Measurements from ENCODE around the gene SMYD4.
"Not testable (repeated sequence)": the region's sequence is repeated elsewhere in the genome, so short reads cannot be mapped to it uniquely, and the experiment has no call there.

SMYD4 gene

DNA sequence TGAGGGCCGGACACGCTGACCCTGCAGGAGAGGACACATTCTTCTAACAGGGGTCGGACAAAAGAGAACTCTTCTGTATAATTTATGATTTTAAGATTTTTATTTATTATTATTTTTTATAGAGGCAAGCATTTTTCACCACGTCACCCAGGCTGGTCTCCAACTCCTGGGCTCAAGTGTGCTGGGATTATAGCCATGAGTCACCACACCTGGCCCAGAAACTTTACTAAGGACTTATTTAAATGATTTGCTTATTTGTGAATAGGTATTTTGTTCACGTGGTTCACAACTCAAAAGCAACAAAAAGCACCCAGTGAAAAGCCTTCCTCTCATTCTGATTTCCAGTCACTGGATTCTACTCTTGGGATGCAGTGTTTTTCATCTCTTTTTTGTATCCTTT, 70.2 kb downstream of the SMYD4 start:
- in situ Hi-C loops (cut with HindIII; ENCODE audit: low sequenced_read_pairs): no loop called here

DNA sequence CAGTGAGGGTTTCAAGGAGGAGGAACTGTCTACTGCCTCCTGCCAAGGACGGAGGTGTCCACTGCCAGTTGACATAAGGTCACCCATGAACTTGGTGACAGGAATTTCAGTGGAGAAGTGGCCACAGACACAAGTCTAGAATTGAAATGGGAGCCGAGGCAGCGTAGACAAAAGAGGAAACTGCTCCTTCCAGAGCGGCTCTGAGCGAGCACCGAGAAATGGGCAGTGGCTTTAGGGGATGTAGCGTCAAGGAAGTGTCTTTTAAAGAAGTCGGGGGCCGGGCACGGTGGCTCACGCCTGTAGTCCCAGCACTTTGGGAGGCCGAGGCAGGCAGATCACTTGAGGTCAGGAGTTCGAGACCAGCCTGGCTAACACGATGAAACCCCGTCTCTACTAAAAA, 70.9 kb downstream of the SMYD4 start:
- in situ Hi-C loops (cut with HindIII; ENCODE audit: low sequenced_read_pairs): no loop called here

DNA sequence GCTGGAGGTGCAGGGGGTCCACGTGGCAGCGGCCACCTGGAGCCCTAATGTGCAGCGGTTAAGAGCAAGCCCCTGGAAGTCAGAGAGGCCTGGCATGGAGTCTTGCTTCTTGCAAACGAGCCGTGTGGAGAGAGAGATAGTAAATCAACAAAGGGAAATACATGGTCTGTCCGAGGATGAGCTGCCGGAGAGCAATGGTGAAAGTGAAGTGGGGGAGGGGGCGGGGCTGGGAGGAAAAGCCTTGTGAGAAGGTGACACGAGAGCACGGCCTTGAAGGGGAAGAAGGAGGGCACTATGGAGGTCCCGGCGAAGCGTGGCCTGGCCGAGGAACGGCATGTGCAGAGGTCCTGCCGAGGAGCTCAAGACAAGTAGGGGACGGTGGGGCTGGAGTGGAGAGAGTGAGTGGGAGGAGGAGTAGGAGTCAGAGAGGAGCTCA, 73.9 kb downstream of the SMYD4 start:
- in situ Hi-C loops (cut with HindIII; ENCODE audit: low sequenced_read_pairs): no loop called here

DNA sequence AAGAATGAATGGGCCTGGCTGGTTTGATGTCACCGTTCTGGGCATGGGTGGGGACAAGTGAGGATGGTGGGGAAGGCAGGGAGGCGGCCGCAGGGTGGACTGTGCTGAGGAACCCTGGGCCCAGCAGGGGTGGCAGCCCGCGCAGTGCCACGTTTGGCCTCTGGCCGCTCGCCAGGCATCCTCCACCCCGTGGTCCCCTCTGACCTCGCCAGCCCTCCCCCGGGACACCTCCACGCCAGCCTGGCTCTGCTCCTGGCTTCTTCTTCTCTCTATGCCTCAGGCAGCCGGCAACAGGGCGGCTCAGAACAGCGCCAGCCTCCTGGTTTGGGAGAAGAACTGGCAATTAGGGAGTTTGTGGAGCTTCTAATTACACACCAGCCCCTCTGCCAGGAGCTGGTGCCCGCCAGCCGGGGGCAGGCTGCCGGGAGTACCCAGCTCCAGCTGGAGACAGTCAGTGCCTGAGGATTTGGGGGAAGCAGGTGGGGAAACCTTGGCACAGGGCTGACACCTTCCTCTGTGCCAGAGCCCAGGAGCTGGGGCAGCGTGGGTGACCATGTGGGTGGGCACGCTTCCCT, 74.4 kb downstream of the SMYD4 start:
- in situ Hi-C loops (cut with HindIII; ENCODE audit: low sequenced_read_pairs): no loop called here

DNA sequence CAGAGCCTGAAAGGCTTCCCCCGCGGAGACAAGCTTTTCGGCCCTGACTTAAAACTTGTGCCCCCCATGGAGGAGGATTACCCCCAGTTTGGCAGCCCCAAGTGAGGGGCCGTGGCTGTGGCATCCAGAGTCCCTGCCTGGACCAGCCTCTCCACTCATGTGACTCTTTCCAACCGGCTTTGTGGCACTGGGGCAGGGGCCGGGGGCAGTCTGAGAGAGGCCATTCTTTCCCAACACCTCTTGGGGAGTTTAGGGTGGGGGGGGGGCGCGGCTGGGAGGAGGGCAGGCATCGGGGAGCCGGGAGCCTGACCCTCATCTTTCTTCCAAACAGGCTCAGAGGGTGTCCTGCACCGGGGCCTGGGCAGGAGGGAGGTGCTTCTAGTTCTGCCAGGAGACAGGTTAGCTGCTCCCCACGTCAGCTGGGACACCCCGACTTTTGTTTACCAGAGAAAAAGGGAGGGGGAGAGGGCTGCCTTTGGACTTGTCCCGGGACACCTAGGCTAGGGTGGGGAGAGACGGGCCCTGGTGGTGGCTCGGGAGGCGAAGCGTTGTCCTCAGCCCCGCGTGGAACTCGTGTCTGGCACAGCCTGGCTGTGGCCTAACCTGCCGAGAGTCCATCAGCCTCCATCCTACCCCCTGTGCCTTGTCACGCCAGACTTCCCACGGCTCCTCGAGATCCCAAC, 75.1 kb downstream of the SMYD4 start:
- in situ Hi-C loops (cut with HindIII; ENCODE audit: low sequenced_read_pairs): no loop called here

DNA sequence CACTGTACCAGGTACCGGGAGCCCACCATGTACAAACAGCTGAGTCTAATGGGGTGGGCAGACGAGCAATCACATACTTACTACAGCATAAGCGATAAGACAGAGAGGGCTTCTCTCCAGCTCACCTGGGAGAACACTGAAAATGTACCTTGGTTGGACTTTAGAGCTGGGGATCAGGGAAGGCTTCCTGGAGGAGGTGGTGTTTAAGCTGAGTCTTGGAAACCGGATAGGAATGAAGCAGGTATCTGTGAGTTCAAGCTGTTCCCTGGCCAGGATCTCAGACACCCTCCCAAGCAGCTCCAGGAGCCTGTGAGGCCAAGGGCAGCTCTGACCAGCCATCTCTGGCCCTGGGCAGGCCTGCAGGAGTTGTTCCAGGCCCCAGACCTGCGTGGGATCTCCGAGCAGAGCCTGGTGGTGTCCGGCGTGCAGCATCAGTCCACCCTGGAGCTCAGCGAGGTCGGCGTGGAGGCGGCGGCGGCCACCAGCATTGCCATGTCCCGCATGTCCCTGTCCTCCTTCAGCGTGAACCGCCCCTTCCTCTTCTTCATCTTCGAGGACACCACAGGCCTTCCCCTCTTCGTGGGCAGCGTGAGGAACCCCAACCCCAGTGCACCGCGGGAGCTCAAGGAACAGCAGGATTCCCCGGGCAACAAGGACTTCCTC, 75.8 kb downstream of the SMYD4 start:
- in situ Hi-C loops (cut with HindIII; ENCODE audit: low sequenced_read_pairs): no loop called here

DNA sequence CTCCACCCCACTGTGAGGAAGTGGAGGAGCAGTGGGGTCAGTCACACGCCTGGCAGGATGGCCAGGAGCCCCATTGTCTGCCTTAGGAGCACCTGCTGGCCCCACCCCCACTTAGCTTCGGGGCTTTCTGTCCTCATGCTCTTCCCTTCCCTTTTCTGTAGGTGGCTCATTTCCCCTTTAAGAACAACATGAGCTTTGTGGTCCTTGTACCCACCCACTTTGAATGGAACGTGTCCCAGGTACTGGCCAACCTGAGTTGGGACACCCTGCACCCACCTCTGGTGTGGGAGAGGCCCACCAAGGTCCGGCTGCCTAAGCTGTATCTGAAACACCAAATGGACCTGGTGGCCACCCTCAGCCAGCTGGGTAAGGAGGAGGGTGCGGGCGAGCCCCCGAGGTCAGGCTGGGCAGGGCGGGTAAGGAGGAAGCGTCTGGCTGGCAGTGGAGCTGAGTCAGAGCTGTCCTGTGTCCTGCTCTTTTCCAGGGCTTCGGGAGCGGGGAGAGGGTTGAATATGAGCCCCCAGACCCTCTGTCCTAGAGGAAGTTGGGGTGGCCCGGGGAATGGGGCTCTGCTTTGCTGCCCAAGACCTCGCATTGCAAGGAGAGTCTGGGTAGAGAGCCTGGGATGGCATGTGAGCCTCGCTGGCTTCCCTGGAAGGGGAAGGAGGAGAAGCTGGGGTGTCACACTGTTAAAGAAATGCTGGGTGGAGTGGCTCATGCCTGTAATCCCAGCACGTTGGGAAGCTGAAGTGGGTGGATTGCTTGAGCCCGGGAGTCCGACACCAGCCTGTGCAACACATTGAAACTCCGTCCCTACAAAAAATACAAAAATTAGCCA, 77.1 kb downstream of the SMYD4 start:
- in situ Hi-C loops (cut with HindIII; ENCODE audit: low sequenced_read_pairs): no loop called here

DNA sequence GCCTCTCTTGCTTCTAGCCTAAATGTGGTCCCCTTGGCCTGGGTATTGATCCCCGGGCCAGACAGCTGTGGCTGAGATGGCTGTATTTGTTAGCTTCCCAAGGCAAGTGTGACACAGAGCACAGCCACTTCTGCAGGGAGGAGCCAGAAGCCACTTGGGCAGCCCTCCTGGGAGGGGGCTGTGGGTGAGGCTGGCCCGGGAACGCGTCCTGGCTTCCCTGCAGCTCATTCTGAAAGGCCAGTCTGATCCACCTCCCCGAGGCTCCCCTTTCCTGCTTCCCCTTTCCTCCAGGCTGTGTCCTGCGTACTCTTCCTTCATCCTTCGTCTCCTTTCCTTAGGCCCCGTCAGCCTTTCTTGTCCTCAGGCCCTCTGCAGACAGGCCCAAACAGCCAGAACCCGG, 79.1 kb downstream of the SMYD4 start:
- in situ Hi-C loops (cut with HindIII; ENCODE audit: low sequenced_read_pairs): no loop called here

DNA sequence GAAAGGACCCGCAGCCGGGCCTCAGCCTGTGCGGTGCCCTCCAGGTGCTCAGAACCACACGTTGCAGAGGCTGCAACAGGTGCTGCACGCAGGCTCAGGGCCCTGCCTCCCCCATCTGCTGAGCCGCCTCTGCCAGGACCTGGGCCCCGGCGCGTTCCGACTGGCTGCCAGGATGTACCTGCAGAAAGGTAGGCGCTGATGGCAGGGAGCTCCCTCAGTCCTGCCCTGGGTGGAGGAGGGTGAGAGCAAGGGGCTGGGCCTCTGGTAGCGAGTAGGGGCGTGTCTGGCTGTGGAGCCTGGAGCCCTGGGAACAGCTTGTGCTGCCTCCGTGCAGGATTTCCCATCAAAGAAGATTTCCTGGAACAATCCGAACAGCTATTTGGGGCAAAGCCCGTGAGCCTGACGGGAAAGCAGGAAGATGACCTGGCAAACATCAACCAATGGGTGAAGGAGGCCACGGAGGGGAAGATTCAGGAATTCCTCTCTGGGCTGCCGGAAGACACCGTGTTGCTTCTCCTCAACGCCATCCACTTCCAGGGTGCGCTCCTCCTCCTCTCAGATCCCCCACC, 82.6 kb downstream of the SMYD4 start:
- in situ Hi-C loops (cut with HindIII; ENCODE audit: low sequenced_read_pairs): no loop called here

DNA sequence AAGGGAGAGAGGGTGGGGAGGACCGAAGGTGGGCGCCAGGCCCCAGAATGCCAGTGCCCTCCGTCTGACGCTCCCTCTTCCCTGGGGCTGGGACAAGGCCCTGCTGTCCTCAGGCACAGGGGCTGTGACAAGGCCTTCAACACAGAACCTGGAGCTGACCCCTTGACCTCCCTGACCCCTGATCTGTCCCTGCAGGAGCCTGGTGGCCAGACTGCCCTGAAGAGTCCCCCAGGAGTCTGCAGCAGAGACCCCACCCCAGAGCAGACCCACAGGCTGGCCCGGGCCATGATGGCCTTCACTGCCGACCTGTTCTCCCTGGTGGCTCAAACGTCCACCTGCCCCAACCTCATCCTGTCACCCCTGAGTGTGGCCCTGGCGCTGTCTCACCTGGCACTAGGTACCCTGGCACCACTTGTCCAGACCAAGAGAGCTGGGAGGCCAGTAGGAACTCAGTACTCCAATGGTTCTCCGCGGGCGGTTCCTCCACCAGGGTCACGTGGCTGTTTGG, 84.1 kb downstream of the SMYD4 start:
- in situ Hi-C loops (cut with HindIII; ENCODE audit: low sequenced_read_pairs): no loop called here

DNA sequence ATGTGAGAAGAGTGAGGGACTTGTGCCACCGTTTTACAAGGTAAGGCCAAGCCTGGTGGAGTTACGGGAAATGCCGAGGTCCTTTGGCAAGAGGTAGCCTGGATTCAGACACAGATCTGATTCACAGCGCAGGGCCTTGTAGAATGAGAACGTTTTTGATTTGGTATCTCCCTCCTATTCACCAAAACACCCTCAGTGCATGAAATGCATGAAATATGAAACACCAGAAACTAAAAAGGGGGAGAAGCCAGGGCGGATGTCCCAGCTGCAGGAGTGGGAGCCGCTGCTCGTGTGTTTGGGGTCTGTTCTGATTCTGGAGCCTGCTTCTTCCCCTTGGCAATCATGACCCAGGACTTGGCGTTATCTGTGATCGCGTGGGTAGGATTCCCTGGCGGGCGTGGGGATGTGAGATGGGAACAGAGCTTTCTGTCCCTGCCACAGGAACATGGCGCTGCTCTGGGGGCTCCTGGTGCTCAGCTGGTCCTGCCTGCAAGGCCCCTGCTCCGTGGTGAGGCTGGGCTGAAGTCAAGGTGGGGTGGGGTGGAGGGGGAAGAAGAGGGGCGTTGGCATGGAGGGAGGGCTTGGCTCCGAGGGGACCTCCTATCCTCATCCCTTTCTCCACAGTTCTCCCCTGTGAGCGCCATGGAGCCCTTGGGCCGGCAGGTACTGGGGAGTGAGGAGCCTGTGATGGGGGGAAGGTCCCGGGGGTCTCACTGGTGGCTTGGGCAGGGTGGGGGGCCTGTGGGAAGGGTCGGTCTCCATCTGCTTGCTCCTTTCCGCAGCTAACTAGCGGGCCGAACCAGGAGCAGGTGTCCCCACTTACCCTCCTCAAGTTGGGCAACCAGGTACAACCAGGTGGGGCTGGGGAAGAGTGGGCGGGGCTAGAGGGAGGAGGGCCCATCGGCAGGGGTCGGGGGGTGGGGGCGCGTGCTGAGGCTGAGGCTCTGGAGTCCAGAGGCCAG, 84.9 kb downstream of the SMYD4 start:
- in situ Hi-C loops (cut with HindIII; ENCODE audit: low sequenced_read_pairs): no loop called here

DNA sequence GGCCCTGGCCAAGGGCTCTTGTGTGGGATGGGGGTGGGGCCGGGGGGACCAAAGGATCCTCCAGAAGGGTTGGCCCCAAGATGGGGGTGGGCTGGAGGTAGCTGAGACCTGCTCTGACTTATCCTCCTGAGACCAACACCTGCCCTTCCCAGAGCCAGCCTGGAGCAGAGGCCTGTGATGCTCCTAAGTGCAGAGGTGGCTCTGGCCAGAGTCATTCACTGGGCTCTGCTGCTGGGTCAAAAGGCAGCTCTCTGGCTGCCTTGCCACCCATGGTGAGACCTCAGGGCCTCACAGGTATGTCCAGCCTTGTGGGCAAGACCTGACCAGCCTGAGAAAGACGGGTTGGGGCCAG, 86.6 kb downstream of the SMYD4 start:
- in situ Hi-C loops (cut with HindIII; ENCODE audit: low sequenced_read_pairs): no loop called here

DNA sequence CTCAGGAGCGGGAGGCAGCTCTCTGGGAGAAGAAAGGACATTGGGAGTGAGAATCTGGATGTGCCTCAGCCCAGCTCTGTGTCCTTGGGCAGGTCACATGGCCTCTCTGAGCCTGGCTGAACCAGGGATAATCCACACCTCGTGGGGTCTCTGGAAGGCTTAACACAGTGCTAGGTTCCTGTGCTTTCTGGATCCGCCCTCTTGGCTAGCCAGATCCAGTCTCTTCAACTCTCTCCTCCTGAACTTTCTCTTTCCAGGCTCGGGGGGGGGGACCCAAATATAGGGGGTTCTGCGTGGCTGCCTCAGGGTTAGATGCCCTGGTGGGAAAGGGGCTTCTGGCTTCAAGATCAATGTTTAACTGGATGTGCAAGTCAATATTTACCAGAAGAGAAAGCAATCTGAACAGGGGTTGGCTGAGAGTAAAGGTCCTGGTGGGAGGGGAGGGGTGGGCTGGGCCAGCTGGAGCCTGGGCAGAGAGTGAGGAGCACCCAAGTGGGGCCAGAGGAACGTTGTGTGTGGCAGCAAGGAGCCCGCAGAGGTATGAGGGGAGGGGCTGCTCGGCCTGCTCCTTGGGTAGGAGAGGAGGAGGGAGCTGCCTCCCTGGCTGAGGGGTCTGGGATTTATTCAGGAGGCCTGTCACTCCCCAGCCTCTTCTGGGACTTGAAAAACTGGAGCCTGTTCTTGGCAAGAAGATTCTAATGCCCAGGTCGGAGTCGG, 87.2 kb downstream of the SMYD4 start, which contains the start of gene SERPINF2:
Gene SERPINF2 (plus strand): TSS at position 501 of the 717 bp plus-strand sequence. CDS start 2,125 bp downstream, outside the sequence.
- in situ Hi-C loops (cut with HindIII; ENCODE audit: low sequenced_read_pairs): no loop called here

DNA sequence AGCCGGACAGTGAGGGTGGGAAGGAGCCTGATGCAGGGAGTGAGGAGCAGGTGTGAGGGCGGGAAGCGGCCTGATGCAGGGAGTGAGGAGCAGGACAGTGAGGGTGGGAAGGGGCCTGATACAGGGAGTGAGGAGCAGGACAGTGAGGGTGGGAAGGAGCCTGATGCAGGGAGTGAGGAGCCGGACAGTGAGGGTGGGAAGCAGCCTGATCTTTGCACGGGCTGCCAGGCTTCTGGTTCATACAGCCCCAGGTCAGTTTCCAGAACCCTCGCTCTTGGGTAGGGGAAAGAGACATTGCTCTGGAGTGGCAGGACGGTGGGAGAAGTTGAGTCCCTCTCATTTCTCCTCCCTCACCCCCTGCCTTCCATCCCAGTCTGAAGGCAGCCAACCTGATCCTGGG, 87.8 kb downstream of the SMYD4 start:
- in situ Hi-C loops (cut with HindIII; ENCODE audit: low sequenced_read_pairs): not testable (repeated sequence)

DNA sequence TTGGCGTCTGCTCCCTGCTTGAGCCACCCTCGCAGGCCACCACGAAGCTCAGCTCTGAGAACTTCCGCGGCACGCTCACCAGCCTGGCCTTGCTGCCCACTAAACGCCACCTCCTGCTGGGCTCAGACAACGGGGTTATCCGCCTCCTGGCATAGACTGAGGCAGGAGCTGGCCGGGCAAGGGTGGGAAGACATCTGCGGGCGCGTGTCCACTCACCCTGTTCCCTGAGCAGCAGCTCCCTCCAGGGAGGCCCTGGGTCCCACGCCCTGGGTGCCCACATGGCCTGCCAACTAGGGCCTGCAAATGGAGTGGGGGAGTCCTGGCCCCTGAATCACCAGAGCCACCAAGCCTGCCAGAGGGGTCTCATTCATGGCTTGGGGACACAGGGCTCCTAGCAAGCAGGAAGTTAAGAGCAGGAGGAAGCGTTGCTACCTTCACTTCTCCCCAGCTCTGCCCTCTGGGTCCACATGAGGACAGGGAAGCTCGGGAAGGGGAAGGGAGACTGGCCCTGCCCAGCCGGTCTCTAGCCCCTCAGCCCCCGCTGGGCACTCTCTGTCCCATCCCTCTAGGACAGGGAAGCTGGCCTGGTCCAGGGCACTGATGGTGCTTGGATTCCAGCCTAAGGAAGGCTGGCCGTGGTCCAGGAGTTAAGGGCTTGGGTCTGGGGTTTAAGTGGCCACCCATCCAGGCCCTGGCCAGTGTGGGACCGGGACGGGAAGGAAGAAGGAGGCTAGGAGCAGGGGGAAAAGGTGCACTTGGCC, 92.0 kb downstream of the SMYD4 start:
- in situ Hi-C loops (cut with HindIII; ENCODE audit: low sequenced_read_pairs): no loop called here

DNA sequence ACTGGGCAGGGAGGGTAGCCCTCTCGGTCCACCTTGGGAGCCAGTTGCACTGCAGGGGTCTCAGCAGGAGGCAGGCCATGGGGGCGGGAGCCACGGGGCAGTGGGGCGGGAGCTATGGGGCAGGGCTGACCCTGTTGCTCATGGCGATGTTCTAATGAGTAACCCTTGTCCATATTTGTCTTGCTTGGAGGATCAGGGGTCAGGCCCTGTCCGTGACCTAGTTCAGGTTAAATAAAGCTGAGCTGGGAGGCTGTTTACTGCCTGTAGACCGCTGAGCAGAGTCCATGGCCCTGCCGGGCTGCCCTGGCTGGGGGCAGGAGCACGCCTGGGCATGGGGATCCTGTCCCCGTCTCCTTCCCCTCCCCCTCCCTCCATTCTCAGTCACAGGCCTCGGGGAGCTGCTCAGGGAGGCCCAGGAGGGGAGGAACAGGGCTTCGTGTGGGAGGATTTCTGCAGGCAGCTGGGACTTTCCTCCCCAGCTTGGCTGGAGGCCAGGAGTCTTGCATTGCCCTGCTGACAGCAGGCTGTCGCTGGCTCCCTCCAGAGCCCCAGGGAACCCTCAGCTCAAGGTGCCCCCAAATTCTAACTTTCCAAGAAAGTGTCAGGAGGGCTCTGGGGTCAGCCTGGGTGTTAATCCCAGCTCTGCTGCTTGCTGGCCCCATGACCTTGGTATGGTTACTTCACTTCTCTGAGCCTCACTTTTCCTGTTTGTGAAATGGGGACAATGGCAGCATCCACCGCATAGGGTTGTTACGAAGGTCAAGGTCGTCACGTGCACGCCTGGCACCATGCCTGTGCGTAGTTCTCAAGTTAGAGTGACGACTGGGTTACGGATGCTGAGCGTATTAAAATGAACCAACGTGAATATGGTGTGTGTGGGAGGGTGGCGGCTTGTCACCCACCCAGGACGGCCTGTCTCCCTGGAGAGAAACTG, 93.1 kb downstream of the SMYD4 start:
- in situ Hi-C loops (cut with HindIII; ENCODE audit: low sequenced_read_pairs): no loop called here

DNA sequence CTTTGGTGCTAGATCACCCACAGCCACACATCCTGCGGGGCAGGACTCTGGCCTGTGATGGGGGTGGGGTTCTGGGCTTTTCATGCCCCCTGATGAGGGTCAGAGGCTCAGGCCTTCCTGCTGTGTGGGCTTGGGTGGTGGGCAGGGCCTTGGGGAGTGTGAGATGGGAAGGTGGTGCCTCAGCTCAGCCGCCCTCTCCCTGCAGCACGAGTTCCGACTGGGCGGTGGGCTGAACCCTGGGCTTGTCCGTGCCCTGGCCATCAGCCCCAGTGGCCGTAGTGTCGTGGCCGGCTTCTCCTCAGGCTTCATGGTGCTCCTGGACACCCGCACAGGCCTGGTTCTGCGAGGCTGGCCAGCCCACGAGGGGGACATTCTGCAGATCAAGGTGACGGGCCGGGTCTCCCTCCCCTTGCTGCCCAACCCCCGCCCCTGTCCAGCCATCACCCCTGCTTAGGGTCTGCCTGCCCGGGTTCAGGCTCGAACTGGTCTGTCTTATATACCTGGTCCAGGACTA, 93.8 kb downstream of the SMYD4 start:
- in situ Hi-C loops (cut with HindIII; ENCODE audit: low sequenced_read_pairs): no loop called here

Measured in DLD1 (cell line).